Measurements from ENCODE around the gene SPNS3. TPM values are rescaled to one million over a fixed set of nuclear protein-coding genes. Genes with fewer than 3 reads are reported as not detected.

Gene SPNS3
- total and polyA plus RNA-seq, 2 of the 4 experiments (the other 2 are of a cell fraction): 0.18 TPM; not detected in 1

DNA sequence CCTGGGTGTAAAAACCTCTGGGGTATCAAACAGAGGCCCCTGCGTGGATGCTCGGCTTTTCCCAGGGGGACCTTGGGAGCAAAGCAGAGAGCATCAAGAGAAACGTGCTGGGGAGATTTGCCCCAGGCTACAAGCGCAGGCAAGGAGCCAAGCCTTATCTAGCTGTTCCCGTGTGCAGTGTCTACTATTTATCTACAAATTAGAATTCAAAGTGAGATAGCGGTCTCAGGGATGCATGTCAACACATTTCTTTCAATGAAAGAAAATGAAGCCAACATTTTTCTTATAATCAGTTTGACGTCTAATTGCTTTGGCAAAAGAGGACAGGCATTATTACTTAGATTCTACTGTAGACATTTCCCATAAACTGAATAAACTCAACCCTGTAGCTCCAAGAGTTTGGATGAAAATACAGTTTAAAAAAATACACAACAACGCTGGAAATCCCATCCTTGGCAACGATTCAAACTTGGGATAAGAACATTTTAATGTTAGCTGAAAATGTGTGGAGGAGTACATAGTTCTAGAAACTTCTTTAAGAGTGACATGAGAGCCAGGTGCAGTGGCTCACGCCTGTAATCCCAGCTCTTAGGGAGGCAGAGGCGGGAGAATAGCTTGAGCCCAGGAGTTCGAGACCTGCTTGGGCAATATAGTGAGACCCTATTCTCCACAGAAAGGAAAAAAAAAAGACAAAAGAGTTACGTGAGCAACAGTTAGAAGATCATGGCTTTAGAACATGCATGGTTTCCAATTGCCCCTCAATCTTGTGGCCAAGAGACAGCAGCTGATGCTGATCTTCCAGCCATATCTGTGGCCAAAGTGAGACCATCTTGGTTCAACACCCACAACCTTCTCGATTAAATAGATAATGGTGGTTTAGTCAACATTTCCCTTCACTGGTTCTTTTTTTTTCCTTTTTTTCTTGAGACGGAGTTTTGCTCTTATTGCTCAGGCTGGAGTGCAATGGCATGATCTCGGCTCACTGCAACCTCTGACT lies 7.2 kb downstream of the SPNS3 start:
- Histone ChIP-seq H4K91ac (ENCODE audit: insufficient read depth, low read depth, low read length) (no peak overlapping the region), H3K56ac (ENCODE audit: extremely low read depth, insufficient read depth, low read length) (no peak overlapping the region), H3K9ac (ENCODE audit: low read depth, low read length) (no peak overlapping the region), H4K5ac (ENCODE audit: low read depth, low read length) (no peak overlapping the region), H3K4me1 (ENCODE audit: control insufficient read depth, insufficient read depth, low read length) (no peaks in the 10 kb centered on the region), H3K14ac (replicated peaks; ENCODE audit: low read depth, low read length) (no peak overlapping the region), H3K27ac (ENCODE audit: insufficient read depth, low read length) (no peak overlapping the region), H2AK9ac (replicated peaks; ENCODE audit: low read depth, low read length, poor library complexity) (no peak overlapping the region), H4K8ac (ENCODE audit: low read depth in 2 of 2, low read length in 2 of 2) (no peak overlapping the region), H3K18ac (ENCODE audit: low read depth, low read length) (no peak overlapping the region), H3K79me1 (ENCODE audit: low read depth in 1 of 2, low read length in 2 of 2) (no peaks in the 10 kb centered on the region), H2BK5ac (ENCODE audit: low read depth, low read length, poor library complexity, severe bottlenecking) (no peak overlapping the region), H3K4me2 (ENCODE audit: low read depth, low read length) (no peak overlapping the region), H3K23ac (ENCODE audit: low read depth, low read length) (no peak overlapping the region), H3K27me3 (ENCODE audit: control insufficient read depth, insufficient read depth, low read length) (peaks cover 31% of the 10 kb centered on the region), H4K20me1 (ENCODE audit: insufficient read depth, low read length) (no peaks in the 10 kb centered on the region; the same call in 1 of the 2 replicates), H2BK15ac (ENCODE audit: low read depth, low read length) (no peak overlapping the region), H3K9me1 (ENCODE audit: insufficient read depth, low read length) (no peaks in the 10 kb centered on the region), H2BK120ac (ENCODE audit: low read depth, low read length) (no peak overlapping the region), H2AK5ac (ENCODE audit: low read depth, low read length) (no peak overlapping the region), H3K4me3 (ENCODE audit: insufficient read depth, low read depth, low read length) (no peak overlapping the region), H2BK20ac (ENCODE audit: low read depth, low read length) (no peak overlapping the region), H2AFZ (replicated peaks; ENCODE audit: low read length, poor library complexity) (no peak overlapping the region), H3K36me3 (ENCODE audit: control insufficient read depth, insufficient read depth, low read length) (no peaks in the 10 kb centered on the region), H3K9me3 (ENCODE audit: control insufficient read depth, insufficient read depth, low read length) (no peaks in the 10 kb centered on the region), H3K4ac (ENCODE audit: low read depth, low read length) (no peak overlapping the region)
- TF ChIP-seq CHD1 (IDR thresholded peaks at IDR 0.05; ENCODE audit: low read depth, low read length) (no peak), SMC3 (IDR thresholded peaks at IDR 0.05; ENCODE audit: low read depth, low read length) (no peak), CEBPB (IDR thresholded peaks at IDR 0.05; ENCODE audit: low read depth, low read length) (no peak), BHLHE40 (IDR thresholded peaks at IDR 0.05; ENCODE audit: low read depth, low read length) (no peak), MXI1 (IDR thresholded peaks at IDR 0.05; ENCODE audit: borderline replicate concordance, low read depth, low read length) (no peak), NFE2L2 (IDR thresholded peaks at IDR 0.05; ENCODE audit: low read depth, low read length) (no peak), RCOR1 (IDR thresholded peaks at IDR 0.05; ENCODE audit: insufficient replicate concordance, low read length) (no peak), RFX5 (IDR thresholded peaks at IDR 0.05; ENCODE audit: low read depth, low read length) (no peak), CTCF (conservative IDR thresholded peaks at IDR 0.05; ENCODE audit: low read depth, low read length) (no peak), RAD21 (IDR thresholded peaks at IDR 0.05; ENCODE audit: low read length) (no peak)
- no TSS peak for BruUV-seq (replicated peaks)
- in situ Hi-C loops (cut with MboI; ENCODE audit: low sequenced_read_pairs): no loop called here
- WGBS, 2 experiments (ENCODE audit: extremely low coverage in 2 of 2, insufficient read length in 1 of 2): 18% methylated on average over 2 of the region's 16 CpGs; no CpG with 5 or more reads in 1 of the 2 experiments
- CTCF ChIA-PET: interaction anchor here (0.6 to 0.7 kb wide), 2 partner anchors 418 to 430 kb away, joined by 3 to 7 read pairs; no protein-coding TSS in a partner anchor
- dilution Hi-C loops (cut with HindIII; ENCODE audit: low sequenced_read_pairs, unreplicated experiment): no loop called here
- POLR2A ChIA-PET (ENCODE audit: unreplicated experiment): no interaction called here
- intact Hi-C loops (cut with micrococcal nuclease): no loop called here
- ATAC-seq (ENCODE audit: low read depth) (no peak), DNase-seq (no peak)

All from IMR-90 (cell line).